ENCODE data around the gene CA10. TPM values are rescaled to one million over a fixed set of nuclear protein-coding genes. Genes with fewer than 3 reads are reported as not detected.

The CA10 gene
- total RNA-seq, 2 donors from 2014 or later, result not detected

DNA sequence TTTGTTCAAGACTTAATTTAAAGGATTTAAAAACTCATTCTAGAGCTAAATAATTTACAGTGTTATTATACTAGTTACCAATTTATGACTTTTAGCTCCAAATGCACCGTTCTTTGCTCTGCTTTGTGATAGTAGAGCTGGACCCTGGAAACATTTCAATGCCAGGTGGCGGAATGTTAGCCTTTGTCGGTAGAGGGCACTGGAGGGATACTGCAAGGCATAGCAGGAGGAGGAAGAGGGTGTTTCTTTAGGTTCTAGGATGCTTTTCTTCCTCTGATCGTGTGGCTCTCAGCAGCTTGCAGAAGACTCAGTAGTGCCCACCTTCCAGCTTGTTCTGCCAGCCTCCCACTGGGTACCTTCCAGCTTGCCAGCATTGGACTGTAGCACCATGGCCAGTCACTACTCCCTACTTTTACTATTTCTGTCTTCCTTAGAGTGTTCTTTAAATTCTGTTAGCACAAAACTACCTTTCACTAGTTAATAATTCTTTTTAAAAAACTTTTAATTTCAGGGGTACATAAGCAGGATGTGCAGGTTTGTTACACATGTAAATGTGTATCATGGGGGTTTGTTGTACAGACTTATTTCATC lies 572.9 kb downstream of the CA10 start:
- Histone ChIP-seq H3K27ac (no peak overlapping the region), H3K4me3 (no peak overlapping the region), H3K36me3 (no peaks in the 10 kb centered on the region), H3K9me3 (no peaks in the 10 kb centered on the region), H3K27me3 (replicated peaks; ENCODE audit: insufficient read depth) (no peaks in the 10 kb centered on the region), H3K4me1 (ENCODE audit: control insufficient read depth in 1 of 2, low read depth in 2 of 2) (no peaks in the 10 kb centered on the region)
- TF ChIP-seq, protein P1, sequence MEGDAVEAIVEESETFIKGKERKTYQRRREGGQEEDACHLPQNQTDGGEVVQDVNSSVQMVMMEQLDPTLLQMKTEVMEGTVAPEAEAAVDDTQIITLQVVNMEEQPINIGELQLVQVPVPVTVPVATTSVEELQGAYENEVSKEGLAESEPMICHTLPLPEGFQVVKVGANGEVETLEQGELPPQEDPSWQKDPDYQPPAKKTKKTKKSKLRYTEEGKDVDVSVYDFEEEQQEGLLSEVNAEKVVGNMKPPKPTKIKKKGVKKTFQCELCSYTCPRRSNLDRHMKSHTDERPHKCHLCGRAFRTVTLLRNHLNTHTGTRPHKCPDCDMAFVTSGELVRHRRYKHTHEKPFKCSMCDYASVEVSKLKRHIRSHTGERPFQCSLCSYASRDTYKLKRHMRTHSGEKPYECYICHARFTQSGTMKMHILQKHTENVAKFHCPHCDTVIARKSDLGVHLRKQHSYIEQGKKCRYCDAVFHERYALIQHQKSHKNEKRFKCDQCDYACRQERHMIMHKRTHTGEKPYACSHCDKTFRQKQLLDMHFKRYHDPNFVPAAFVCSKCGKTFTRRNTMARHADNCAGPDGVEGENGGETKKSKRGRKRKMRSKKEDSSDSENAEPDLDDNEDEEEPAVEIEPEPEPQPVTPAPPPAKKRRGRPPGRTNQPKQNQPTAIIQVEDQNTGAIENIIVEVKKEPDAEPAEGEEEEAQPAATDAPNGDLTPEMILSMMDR (IDR thresholded peaks at IDR 0.05), result no peak
- no peak for ATAC-seq (ENCODE audit: insufficient number of reproducible peaks, low FRiP score, low read depth)
- DNase-seq (ENCODE audit: low spot score), result no peak

DNA sequence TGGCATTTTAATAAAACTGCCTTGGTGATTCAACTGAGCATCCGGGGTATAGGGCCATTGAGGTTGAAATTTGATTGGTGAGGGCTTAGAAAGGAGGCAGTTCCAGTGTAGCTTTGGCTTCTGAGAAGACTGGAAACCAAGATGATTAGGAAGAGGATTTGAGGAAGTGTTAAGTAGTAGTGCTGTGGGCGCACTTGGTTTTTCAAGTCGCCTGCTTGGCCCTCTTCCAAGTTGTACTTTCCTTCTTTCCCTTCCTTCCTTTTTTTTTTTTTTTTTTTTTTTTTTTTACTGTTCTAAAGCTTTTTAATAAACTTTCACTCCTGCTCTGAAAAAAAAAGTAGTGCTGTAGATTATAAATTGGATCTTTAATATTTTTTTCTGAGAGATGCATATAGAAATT lies 577.6 kb downstream of the CA10 start:
- Histone ChIP-seq H3K36me3 (no peaks in the 10 kb centered on the region), H3K4me3 (no peak overlapping the region), H3K4me1 (ENCODE audit: control insufficient read depth in 1 of 2, low read depth in 2 of 2) (no peaks in the 10 kb centered on the region), H3K9me3 (peaks cover 3% of the 10 kb centered on the region), H3K27me3 (replicated peaks; ENCODE audit: insufficient read depth) (no peaks in the 10 kb centered on the region), H3K27ac (no peak overlapping the region)
- no peak for ATAC-seq (ENCODE audit: insufficient number of reproducible peaks, low FRiP score, low read depth)
- TF ChIP-seq, protein P1 (IDR thresholded peaks at IDR 0.05), result no peak
- DNase-seq (ENCODE audit: low spot score), result no peak
